ENCODE measurements around the gene PLEKHH1. TPM values are rescaled to one million over a fixed set of nuclear protein-coding genes. Genes with fewer than 3 reads are reported as not detected.

The PLEKHH1 gene
- total RNA-seq, 1 experiment from 2014 or later: 27.6 TPM

DNA sequence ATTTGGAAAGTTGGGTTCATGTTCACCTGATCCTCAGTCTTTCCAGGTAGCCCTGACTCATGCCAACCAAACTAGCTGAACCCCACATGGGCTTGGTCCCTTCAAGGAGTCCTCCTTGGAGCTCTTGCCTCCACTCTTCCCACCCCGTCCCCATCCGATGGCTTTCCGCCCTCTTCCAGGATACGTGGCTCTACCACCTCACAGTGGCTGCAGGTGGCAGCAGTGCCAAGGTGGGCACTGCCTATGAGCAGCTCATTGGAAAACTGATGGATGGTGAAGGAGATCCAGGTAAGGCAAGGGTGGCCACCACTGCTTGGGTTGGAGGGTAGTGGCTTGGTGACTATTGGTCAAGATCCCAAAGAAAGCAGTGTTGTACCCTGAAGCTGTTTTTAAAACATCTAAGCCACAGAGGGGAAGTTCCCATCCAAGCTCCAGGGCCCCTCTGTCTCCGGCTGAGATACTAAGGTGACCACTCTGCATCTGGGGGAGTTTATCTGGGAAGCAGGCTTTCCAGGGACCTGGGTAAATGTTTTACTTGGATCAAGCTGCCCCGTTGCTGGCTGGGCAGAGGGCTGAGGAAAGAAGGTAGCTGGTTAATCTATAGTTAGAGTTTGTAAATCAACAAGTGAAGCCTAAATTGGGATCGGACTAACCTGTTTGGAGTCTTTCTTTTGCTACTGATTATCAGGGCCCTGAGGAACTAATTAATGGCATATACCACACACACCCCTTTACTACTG is 43.3 kb downstream of the PLEKHH1 start:
- no peak for DNase-seq (ENCODE audit: low read depth, low spot score)
- H2AFZ ChIP-seq (ENCODE audit: low read depth, low read length, poor library complexity, severe bottlenecking): no peak overlapping the region
- ATAC-seq: no peak
- no peaks in the 10 kb centered on the region for H3K27me3 ChIP-seq (ENCODE audit: insufficient read depth, low read length)
- TF ChIP-seq, protein P1, sequence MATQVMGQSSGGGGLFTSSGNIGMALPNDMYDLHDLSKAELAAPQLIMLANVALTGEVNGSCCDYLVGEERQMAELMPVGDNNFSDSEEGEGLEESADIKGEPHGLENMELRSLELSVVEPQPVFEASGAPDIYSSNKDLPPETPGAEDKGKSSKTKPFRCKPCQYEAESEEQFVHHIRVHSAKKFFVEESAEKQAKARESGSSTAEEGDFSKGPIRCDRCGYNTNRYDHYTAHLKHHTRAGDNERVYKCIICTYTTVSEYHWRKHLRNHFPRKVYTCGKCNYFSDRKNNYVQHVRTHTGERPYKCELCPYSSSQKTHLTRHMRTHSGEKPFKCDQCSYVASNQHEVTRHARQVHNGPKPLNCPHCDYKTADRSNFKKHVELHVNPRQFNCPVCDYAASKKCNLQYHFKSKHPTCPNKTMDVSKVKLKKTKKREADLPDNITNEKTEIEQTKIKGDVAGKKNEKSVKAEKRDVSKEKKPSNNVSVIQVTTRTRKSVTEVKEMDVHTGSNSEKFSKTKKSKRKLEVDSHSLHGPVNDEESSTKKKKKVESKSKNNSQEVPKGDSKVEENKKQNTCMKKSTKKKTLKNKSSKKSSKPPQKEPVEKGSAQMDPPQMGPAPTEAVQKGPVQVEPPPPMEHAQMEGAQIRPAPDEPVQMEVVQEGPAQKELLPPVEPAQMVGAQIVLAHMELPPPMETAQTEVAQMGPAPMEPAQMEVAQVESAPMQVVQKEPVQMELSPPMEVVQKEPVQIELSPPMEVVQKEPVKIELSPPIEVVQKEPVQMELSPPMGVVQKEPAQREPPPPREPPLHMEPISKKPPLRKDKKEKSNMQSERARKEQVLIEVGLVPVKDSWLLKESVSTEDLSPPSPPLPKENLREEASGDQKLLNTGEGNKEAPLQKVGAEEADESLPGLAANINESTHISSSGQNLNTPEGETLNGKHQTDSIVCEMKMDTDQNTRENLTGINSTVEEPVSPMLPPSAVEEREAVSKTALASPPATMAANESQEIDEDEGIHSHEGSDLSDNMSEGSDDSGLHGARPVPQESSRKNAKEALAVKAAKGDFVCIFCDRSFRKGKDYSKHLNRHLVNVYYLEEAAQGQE (IDR thresholded peaks at IDR 0.05; ENCODE audit: low read depth): no peak
- TF ChIP-seq EGR1 (IDR thresholded peaks at IDR 0.05; ENCODE audit: low read depth) (no peak), ELF1 (IDR thresholded peaks at IDR 0.05; ENCODE audit: borderline replicate concordance, low read depth) (no peak), EZH2phosphoT487 (IDR thresholded peaks at IDR 0.05; ENCODE audit: borderline replicate concordance) (no peak)
- TF ChIP-seq, protein P2, sequence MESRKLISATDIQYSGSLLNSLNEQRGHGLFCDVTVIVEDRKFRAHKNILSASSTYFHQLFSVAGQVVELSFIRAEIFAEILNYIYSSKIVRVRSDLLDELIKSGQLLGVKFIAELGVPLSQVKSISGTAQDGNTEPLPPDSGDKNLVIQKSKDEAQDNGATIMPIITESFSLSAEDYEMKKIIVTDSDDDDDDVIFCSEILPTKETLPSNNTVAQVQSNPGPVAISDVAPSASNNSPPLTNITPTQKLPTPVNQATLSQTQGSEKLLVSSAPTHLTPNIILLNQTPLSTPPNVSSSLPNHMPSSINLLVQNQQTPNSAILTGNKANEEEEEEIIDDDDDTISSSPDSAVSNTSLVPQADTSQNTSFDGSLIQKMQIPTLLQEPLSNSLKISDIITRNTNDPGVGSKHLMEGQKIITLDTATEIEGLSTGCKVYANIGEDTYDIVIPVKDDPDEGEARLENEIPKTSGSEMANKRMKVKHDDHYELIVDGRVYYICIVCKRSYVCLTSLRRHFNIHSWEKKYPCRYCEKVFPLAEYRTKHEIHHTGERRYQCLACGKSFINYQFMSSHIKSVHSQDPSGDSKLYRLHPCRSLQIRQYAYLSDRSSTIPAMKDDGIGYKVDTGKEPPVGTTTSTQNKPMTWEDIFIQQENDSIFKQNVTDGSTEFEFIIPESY (IDR thresholded peaks at IDR 0.05; ENCODE audit: extremely low read depth, insufficient replicate concordance, low read length): no peak
- ChIA-PET POLR2A (no interaction called here), RAD21 (ENCODE audit: low non-redundant PET in 1 of 2, low total read pairs in 2 of 2, uncharacterized antibody in 2 of 2, unreplicated experiment in 2 of 2) (no interaction called here), CTCF (interaction anchor here (0.6 to 2.7 kb wide), 5 partner anchors 42 to 149 kb away, joined by 3 to 7 read pairs (median 3); no protein-coding TSS in a partner anchor)
- no peak overlapping the region for H3K9ac ChIP-seq (ENCODE audit: low read length)
- BruUV-seq (replicated peaks): no TSS peak
- peaks cover 0 to 6% of the 10 kb centered on the region in 2 experiments; a peak in 2 of 4 replicates for H3K36me3 ChIP-seq (ENCODE audit: control insufficient read depth in 1 of 2, insufficient read depth in 2 of 2, low read length in 2 of 2)
- H3K4me3 ChIP-seq (replicated peaks in 1 of 2; ENCODE audit: low read depth in 1 of 2, low read length in 2 of 2): no peak overlapping the region
- H3K79me2 ChIP-seq (ENCODE audit: insufficient read depth, low read length): no peaks in the 10 kb centered on the region
- intact Hi-C loops (cut with micrococcal nuclease): no loop called here
- H3K4me1 ChIP-seq (ENCODE audit: control insufficient read depth in 1 of 2, insufficient read depth in 2 of 2, low read length in 2 of 2): peaks cover 0 to 4% of the 10 kb centered on the region in 2 experiments; a peak in 1 of 4 replicates
- H3K9me2 ChIP-seq (ENCODE audit: insufficient read depth): no peaks in the 10 kb centered on the region
- no peak overlapping the region for H3K4me2 ChIP-seq (ENCODE audit: low read length)
- no peaks in the 10 kb centered on the region for H3K9me3 ChIP-seq (ENCODE audit: control insufficient read depth in 1 of 2, insufficient read depth in 1 of 2, low read depth in 1 of 2, low read length in 2 of 2)
- H3K27ac ChIP-seq (ENCODE audit: low read depth, low read length): no peak overlapping the region
- no peaks in the 10 kb centered on the region for H4K20me1 ChIP-seq (ENCODE audit: insufficient read depth)
